Heart left ventricle (tissue), 16 donors: ENCODE results near the gene RGSL1. TPM values are rescaled to one million over a fixed set of nuclear protein-coding genes. Genes with fewer than 3 reads are reported as not detected.
A peak's percentile ranks its signal among the peaks of the same experiment; 100 is the strongest.

Experiments used
- ATAC-seq, 4 donors: fragments of 200-7000 bp; cut with Tn5 transposase; one replicate each; pipeline ENCODE4 v1.9.1; 2020 to 2022; ENCODE audit warnings: moderate library complexity in 4 of 4, mild to moderate bottlenecking in 3 of 4, moderate number of reproducible peaks in 1 of 4
- DNase-seq, 5 donors: peaks; one replicate each; pipeline ENCODE4 v3.0.0-alpha.2; 2020
- H3K27ac ChIP-seq, 12 donors: fragments of 200-600 bp; sonication (generic) in 4 of 12; one replicate each; pipeline versions ENCODE4 v1.5.0 to v1.8.0; 2016 to 2022; ENCODE audit warnings: mild to moderate bottlenecking in 2 of 12
- H3K27me3 ChIP-seq, 9 donors: fragments of 200-600 bp; sonication (generic) in 2 of 9; one replicate each; pipeline versions ENCODE4 v1.5.1 to v1.8.0; 2016 to 2022; ENCODE audit warnings: mild to moderate bottlenecking in 3 of 9
- H3K36me3 ChIP-seq, 9 donors: fragments of 200-600 bp; sonication (generic) in 2 of 9; one replicate each; pipeline versions ENCODE4 v1.5.0 to v1.8.0; 2018 to 2022; ENCODE audit warnings: mild to moderate bottlenecking in 2 of 9
- H3K4me1 ChIP-seq, 12 donors: fragments of 200-600 bp; sonication (generic) in 4 of 12; one replicate each; pipeline versions ENCODE4 v1.5.0 to v1.8.0; 2016 to 2022; ENCODE audit warnings: mild to moderate bottlenecking in 3 of 12
- H3K4me3 ChIP-seq, 12 donors: fragments of 200-600 bp; sonication (generic) in 4 of 12; one replicate each; pipeline versions ENCODE4 v1.5.0 to v1.8.0; 2017 to 2022; ENCODE audit warnings: mild to moderate bottlenecking in 9 of 12, moderate library complexity in 4 of 12
- H3K9me3 ChIP-seq, 12 donors: fragments of 200-600 bp; sonication (generic) in 4 of 12; one replicate each; pipeline versions ENCODE4 v1.5.0 to v1.8.0; 2016 to 2022; ENCODE audit warnings: mild to moderate bottlenecking in 1 of 12
- CTCF ChIP-seq, 12 donors: fragments of 200-600 bp; sonication (generic) in 4 of 12; IDR thresholded peaks; one replicate each; pipeline versions ENCODE4 v1.5.0 to v1.8.0; 2018 to 2022; ENCODE audit warnings: antibody characterized with exemption in 12 of 12, mild to moderate bottlenecking in 5 of 12
- POLR2A ChIP-seq, 2 donors: fragments of 450-650 bp; IDR thresholded peaks; one replicate each; pipeline ENCODE4 v1.6.1; 2017; ENCODE audit warnings: antibody characterized with exemption in 2 of 2, mild to moderate bottlenecking in 2 of 2, moderate library complexity in 2 of 2
- WGBS, 4 donors: extraction: QIAGEN DNeasy Blood & Tissue Kit in 2 of 4; methylation state at CpG; one replicate each; pipeline versions ENCODE4 v1.1.5 to v1.1.7; 2013 to 2018; 5-methylcytosine and 5-hydroxymethylcytosine counted together
- intact Hi-C, 10 donors: fragments of 100-400 bp; cut with DNase I; formaldehyde crosslinking; loops; one replicate each; pipeline versions ENCODE4 v1.11.1 to v1.14.2; 2022
- polyA plus RNA-seq, 2 donors: library from polyadenylated mRNA; stranded (reverse); fragments of 200-250 nt; gene quantifications; one replicate each; pipeline ENCODE4 v1.2.3, GENCODE V29; 2013
- total RNA-seq, 9 donors: library from RNA; depleted of rRNA in 2 of 9; stranded (reverse); fragments of >200 nt in 2 of 9; fragmentation: NEBNext Ultra II Directional in 3 of 9; extraction: Animal tissue kit (Norgen Biotek cat#: 25700) in 3 of 9; gene quantifications; one replicate each; pipeline versions ENCODE4 v1.1.0 to v1.2.4, GENCODE V29; 2016 to 2023
- donor health status: ischemic (EF 13 %, LVEDD 7.1; RV severe dilation, severe dysfunction).
- donor health status: healthy with polysubstance abuse.
- donor health status: DM: no; HTN: yes; CAD: no.
- donor health status: DM: no; HTN: no; CAD: no.
- donor health status: ischemic (EF 25% LVEDD 6.9; RV normal size, moderate dysfunction).
- donor health status: ischemic (EF 25% LVEDD 5.7; RV mildly dilated, moderate dysfunction).
- donor health status: healthy.
- donor health status: DM: yes; HTN: yes; CAD: no.
- donor health status: ischemic (EF 35%, LVEDD 5.7; RV mildly dilated, moderate dysfunction).
- donor health status: nonischemic (EF 11% LVEDD 7.7; RV severe dilation, severe dysfunction).
- donor health status: DM: yes; HTN: yes; CAD: no.
- donor health status: PGD.
- donor health status: ischemic (EF 29% LVEDD 5.4; RV normal size, mild dysfunction).
- donor health status: nonischemic (EF 23%, LVEDD 6.1; RV moderate dilation, normal function).

The RGSL1 gene
- total and polyA plus RNA-seq, 11 donors = not detected

GRCh38 chr1:182604175-182605164 lies 154.5 kb downstream of the RGSL1 start, which contains the start of gene RGS16:
TSS of gene RGS16 (minus strand) at chr1:182604389. CDS start at chr1:182604259, 130 bp downstream.
- Histone ChIP-seq H3K9me3 (no peaks in the 10 kb centered on the region), H3K27ac (peak within 1 kb of the TSS in 11 of 12 donors; percentile 16 to 76 (median 52)), H3K36me3 (peaks cover 0 to 18% (median 5%) of the 10 kb centered on the region in 9 donors), H3K4me1 (peaks cover 0 to 58% (median 21%) of the 10 kb centered on the region in 12 donors), H3K27me3 (no peaks in the 10 kb centered on the region), H3K4me3 (peak within 1 kb of the TSS; percentile 33 to 94 (median 60))
- ATAC-seq (peak; percentile 96 to 98 (median 98)), DNase-seq (peak; percentile 96 to 97 (median 96))
- TF ChIP-seq POLR2A (IDR thresholded peaks at IDR 0.05) (peak; percentile 7 to 92), CTCF (IDR thresholded peaks at IDR 0.05) (no peak)
- WGBS, 4 donors = 5 to 9% (median 6%) methylated on average over 29 to 44 of the region's 44 CpGs
- intact Hi-C loops = loop anchor here in 3 of 10 donors (1.0 to 5.0 kb wide), 3 partner anchors 11 to 522 kb away; no protein-coding TSS in a partner anchor

- Histone ChIP-seq H3K27ac (peak overlapping the region in 1 of 12 donors; percentile 20), H3K27me3 (no peaks in the 10 kb centered on the region), H3K4me1 (peaks cover 0 to 34% (median 8%) of the 10 kb centered on the region in 12 donors), H3K36me3 (no peaks in the 10 kb centered on the region), H3K9me3 (no peaks in the 10 kb centered on the region), H3K4me3 (no peak overlapping the region)
- DNase-seq = no peak
- no peak for TF ChIP-seq CTCF (IDR thresholded peaks at IDR 0.05)
- TF ChIP-seq POLR2A (IDR thresholded peaks at IDR 0.05) = no peak
- intact Hi-C loops = no loop called here
- WGBS, 4 donors = 88 to 93% (median 90%) methylated on average over 1 of the region's 1 CpG
- no peak for ATAC-seq
Measured at GRCh38 chr1:182607566-182607965, 157.6 kb downstream of the RGSL1 start.

- Histone ChIP-seq H3K27me3 (no peaks in the 10 kb centered on the region), H3K9me3 (no peaks in the 10 kb centered on the region), H3K4me3 (no peak overlapping the region), H3K27ac (peak overlapping the region in 1 of 12 donors; percentile 26), H3K4me1 (peaks cover 0 to 30% (median 7%) of the 10 kb centered on the region in 12 donors), H3K36me3 (no peaks in the 10 kb centered on the region)
- intact Hi-C loops = no loop called here
- 49 to 99% (median 92%) methylated on average over 1 to 2 of the region's 2 CpGs for WGBS, 4 donors
- no peak for TF ChIP-seq CTCF (IDR thresholded peaks at IDR 0.05)
- no peak for DNase-seq
- ATAC-seq = no peak
Measured at GRCh38 chr1:182608236-182608635, 158.3 kb downstream of the RGSL1 start.
